Epithelial cell of proximal tubule (primary cell): Measurements from ENCODE around the gene HMGCS2. TPM values are rescaled to one million over a fixed set of nuclear protein-coding genes. Genes with fewer than 3 reads are reported as not detected.
"Not testable (repeated sequence)": the region's sequence is repeated elsewhere in the genome, so short reads cannot be mapped to it uniquely, and the experiment has no call there.

Source experiments
- DNase-seq: peaks from one replicate; pipeline ENCODE4 v3.0.0-alpha.2; 2011; ENCODE audit warnings: low read depth
- H3K4me3 ChIP-seq: 2 replicates; pipeline ENCODE4 v1.5.1; 2011; ENCODE audit warnings: low read depth, mild to moderate bottlenecking, low read length
- total RNA-seq: library from RNA; depleted of rRNA; stranded (reverse); fragments of >200 nt; gene quantifications from 2 replicates; pipeline ENCODE4 v1.2.3, GENCODE V29; 2015
- TF ChIP-seq, protein P1 (sequence below): conservative IDR thresholded peaks from 2 replicates; pipeline ENCODE4 v1.5.1; 2012; ENCODE audit warnings: low read depth, mild to moderate bottlenecking, low read length

The HMGCS2 gene
- total RNA-seq, 1 donor from 2014 or later: not detected

DNA sequence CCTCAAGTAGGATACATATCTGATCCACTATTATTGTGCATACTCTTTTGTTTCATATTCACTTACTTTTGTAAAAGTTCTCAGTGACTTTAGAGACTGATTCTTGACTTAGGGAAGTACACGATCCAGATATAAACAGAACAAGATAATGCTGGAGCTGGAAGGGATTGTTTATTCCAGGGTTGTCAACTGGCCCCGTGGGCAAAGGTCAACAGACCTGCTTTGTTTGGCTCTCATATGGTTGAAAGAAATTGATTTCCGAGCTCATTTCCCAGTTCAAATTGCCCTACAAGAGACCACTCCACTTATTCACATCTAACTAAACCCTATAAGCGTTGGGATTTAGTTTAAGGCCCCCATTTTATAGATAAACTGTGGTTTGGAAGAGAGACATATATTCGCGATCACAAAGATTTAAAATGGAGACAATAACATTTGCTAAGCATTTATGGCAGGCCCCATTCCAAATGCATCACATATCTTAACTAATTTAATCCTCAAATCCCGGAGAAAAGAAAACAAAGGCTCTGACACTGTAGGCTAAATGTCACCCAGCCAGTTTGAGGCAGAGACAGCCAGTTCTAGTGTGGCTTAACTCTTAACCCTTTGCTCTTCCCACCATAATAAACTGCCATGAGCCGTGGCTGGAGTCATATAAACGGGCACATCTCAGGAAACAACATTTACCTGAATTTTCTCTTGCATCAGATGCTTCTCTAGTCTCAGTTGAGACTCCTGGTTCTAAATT, 21.9 kb upstream of the HMGCS2 start:
- DNase-seq: no peak
- TF ChIP-seq, protein P1, sequence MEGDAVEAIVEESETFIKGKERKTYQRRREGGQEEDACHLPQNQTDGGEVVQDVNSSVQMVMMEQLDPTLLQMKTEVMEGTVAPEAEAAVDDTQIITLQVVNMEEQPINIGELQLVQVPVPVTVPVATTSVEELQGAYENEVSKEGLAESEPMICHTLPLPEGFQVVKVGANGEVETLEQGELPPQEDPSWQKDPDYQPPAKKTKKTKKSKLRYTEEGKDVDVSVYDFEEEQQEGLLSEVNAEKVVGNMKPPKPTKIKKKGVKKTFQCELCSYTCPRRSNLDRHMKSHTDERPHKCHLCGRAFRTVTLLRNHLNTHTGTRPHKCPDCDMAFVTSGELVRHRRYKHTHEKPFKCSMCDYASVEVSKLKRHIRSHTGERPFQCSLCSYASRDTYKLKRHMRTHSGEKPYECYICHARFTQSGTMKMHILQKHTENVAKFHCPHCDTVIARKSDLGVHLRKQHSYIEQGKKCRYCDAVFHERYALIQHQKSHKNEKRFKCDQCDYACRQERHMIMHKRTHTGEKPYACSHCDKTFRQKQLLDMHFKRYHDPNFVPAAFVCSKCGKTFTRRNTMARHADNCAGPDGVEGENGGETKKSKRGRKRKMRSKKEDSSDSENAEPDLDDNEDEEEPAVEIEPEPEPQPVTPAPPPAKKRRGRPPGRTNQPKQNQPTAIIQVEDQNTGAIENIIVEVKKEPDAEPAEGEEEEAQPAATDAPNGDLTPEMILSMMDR: no peak
- H3K4me3 ChIP-seq: no peak overlapping the region

DNA sequence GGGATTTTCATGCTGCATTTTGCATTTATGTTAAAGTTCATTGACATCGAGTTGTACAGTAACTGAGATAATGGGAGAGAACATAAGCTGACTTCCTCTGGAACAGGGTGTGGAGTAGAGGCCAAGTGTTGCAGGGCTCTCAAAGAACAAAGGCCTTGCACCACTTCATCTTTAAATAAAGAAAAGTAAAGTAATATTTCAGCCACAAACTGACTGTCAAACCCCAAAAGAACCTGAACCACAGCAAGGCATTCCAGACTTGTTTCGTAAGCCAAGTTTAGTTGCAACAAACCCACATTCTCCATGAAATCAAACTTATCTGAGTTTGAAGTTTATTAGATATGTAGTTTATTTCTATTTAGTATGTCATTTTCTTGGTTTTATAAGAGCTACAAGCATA, 19.1 kb upstream of the HMGCS2 start:
- no peak for DNase-seq
- H3K4me3 ChIP-seq: no peak overlapping the region
- TF ChIP-seq, protein P1: no peak

- not testable (repeated sequence) for DNase-seq, H3K4me3 ChIP-seq
Observed at GRCh38 chr1:119786473-119787050, 17.9 kb upstream of the HMGCS2 start.

DNA sequence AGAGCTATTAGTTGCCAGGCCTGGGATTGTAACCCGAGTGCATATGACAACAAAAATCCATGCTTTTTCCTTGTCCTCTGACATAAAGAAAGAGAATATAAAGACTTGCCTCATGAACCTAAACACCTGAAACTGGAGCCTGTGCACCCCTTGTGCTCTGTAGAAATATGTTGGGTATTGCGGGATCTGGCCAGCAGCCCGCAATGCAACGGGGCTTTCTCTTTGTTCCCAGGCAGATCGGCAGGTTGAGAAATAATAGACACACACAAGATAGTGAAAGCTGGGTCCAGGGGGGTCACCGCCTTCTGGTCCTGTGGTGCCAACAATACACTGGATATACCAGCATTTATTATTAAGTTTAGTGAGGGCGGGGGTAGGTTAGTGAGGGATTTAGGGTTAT, 17.3 kb upstream of the HMGCS2 start:
- not testable (repeated sequence) for DNase-seq, H3K4me3 ChIP-seq

DNA sequence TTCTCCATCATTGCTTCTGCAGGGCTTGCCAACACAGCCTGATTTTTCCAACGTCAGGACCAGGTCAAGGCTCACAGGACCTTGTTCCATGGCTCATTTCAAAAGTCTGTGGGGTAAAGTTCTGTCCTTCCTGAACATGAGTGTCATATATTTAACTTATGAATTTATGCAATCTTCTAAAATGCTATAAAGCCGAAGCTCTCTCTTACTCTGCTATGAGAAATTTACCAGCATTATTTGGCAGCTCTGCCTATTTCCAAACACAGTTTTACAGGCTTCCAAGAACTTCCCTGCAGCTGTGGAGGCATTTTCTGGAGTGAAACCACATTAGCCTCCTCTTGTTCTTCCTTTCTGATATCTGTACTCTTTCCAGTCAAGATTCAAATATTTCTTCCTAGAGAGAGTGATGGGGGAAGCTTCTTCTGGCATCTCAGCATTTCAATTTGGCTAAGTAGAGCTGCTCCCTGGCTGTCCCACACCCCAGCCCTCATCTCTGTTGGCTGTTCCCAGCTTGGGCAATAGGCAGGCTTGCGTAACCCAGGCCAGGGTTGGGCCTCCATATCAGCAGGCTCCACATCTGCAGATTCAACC, 15.6 kb upstream of the HMGCS2 start:
- TF ChIP-seq, protein P1: no peak
- H3K4me3 ChIP-seq: no peak overlapping the region
- DNase-seq: no peak

DNA sequence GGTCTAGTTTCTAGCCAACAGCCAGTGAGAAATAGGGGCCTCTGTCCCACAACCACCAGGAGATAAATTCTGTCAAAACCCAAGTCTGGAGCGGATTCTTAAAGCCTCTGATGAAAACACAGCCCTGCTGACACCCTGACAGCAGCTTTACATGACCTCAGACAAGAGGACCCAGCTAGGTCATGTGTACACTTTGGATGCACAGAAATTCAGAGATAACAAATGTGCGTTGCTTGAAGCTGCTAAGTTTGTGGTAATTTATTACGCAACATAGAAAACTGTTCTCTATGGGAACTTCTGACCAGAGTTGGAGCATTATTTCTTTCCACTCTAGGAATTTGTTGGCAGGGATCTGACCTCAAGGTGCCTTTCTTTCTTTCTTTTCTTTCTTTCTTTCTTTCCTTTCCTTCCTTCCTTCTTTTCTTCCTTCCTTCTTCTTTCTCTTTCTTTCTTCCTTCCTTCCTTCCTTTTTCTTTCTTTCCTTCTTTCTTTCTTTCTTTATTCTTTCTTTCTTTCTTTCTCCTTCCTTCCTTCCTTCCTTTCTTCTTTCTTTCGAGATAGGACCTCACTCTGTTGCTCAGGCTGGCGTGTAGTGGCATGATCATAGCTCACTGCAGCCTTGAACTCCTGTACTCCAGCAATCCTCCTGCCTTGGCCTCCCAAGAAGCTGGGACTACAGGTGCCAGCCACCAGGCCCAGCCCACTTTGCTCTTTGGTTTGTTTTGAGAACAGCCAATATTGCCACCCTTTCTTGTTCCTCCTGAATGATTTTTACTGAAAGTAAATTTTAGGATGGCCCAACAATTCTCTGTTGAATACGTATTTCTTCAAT, 14.9 kb upstream of the HMGCS2 start:
- H3K4me3 ChIP-seq: no peak overlapping the region
- TF ChIP-seq, protein P1: no peak
- no peak for DNase-seq

DNA sequence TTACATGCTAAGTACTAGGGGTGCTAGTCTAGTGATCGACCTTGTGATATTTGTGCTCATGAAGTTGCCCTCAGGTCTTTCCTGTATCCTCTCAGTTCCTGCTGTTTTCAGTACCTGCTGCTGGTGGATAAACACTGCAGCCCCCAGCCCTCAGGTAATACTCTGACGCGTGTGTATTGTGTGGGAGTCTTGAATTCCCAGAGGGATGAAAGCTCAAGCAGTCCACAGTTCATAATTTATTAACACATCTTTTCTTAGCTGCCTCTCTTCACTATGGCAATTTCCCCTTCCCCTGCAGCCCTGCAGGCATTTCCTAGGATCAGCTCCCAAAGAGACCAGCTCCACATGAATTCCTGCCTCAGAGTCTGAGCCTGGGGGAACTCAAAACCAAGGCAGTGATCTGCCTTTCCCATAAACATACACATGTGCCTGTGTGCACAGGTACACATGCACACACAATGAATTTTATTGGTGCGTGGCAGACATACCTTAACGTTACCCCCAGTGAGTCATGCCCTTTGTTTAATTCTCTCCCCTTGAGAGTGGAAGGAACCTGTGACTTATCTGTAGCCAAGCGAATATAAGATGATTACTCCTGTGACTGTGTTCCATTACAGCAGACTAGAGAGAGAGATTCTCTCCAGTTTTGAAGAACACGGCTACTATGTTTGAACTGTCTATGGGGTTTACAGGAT, 14.1 kb upstream of the HMGCS2 start:
- no peak overlapping the region for H3K4me3 ChIP-seq
- TF ChIP-seq, protein P1: no peak
- no peak for DNase-seq
